ENCODE measurements around the gene FHAD1. TPM values are rescaled to one million over a fixed set of nuclear protein-coding genes. Genes with fewer than 3 reads are reported as not detected.

Gene FHAD1
- total RNA-seq, 1 experiment from 2014 or later, result 3.5 TPM

DNA sequence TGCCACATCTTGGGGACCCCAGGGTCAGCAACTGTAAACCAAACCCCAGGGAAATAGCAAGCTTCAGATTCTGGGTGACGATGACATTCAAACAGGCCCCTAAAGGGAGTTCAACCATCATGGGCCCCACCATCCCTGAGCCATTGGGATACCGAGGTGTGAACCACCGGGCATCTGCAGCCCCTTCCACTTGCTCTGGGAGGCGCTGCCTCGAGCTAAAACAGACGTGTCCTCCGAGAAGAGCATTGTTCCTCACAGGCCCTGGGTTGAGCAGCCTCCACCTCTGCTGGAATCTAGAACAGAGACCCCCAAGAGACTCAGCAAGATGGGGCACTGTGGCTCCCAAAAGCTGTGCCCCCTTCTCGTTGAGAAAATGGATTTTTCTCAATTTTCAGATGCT is 143.6 kb downstream of the FHAD1 start:
- RAD21 ChIA-PET (ENCODE audit: low non-redundant PET in 1 of 2, low total read pairs in 2 of 2, uncharacterized antibody in 2 of 2, unreplicated experiment in 2 of 2), result no interaction called here
- Histone ChIP-seq H3K79me2 (ENCODE audit: insufficient read depth, low read length) (no peaks in the 10 kb centered on the region), H3K9me3 (ENCODE audit: control insufficient read depth in 1 of 2, insufficient read depth in 1 of 2, low read depth in 1 of 2, low read length in 2 of 2) (no peaks in the 10 kb centered on the region), H3K36me3 (ENCODE audit: control insufficient read depth in 1 of 2, insufficient read depth in 2 of 2, low read length in 2 of 2) (no peaks in the 10 kb centered on the region), H3K9ac (ENCODE audit: low read length) (no peak overlapping the region), H3K4me2 (ENCODE audit: low read length) (no peak overlapping the region), H4K20me1 (ENCODE audit: insufficient read depth) (no peaks in the 10 kb centered on the region), H3K27me3 (ENCODE audit: insufficient read depth, low read length) (no peaks in the 10 kb centered on the region), H2AFZ (ENCODE audit: low read depth, low read length, poor library complexity, severe bottlenecking) (no peak overlapping the region), H3K27ac (ENCODE audit: low read depth, low read length) (no peak overlapping the region), H3K9me2 (ENCODE audit: insufficient read depth) (no peaks in the 10 kb centered on the region), H3K4me3 (replicated peaks in 1 of 2; ENCODE audit: low read depth in 1 of 2, low read length in 2 of 2) (no peak overlapping the region), H3K4me1 (ENCODE audit: control insufficient read depth in 1 of 2, insufficient read depth in 2 of 2, low read length in 2 of 2) (no peaks in the 10 kb centered on the region)
- no peak for DNase-seq (ENCODE audit: low read depth, low spot score)
- CTCF ChIA-PET, result no interaction called here
- BruUV-seq (replicated peaks), result no TSS peak
- TF ChIP-seq, protein P1, sequence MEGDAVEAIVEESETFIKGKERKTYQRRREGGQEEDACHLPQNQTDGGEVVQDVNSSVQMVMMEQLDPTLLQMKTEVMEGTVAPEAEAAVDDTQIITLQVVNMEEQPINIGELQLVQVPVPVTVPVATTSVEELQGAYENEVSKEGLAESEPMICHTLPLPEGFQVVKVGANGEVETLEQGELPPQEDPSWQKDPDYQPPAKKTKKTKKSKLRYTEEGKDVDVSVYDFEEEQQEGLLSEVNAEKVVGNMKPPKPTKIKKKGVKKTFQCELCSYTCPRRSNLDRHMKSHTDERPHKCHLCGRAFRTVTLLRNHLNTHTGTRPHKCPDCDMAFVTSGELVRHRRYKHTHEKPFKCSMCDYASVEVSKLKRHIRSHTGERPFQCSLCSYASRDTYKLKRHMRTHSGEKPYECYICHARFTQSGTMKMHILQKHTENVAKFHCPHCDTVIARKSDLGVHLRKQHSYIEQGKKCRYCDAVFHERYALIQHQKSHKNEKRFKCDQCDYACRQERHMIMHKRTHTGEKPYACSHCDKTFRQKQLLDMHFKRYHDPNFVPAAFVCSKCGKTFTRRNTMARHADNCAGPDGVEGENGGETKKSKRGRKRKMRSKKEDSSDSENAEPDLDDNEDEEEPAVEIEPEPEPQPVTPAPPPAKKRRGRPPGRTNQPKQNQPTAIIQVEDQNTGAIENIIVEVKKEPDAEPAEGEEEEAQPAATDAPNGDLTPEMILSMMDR (IDR thresholded peaks at IDR 0.05 in 2 of 3, conservative IDR thresholded peaks at IDR 0.05 in 1 of 3; ENCODE audit: borderline replicate concordance in 1 of 3, insufficient read depth in 1 of 3, low read depth in 2 of 3, low read length in 2 of 3), result peak in 2 of 3 experiments; percentile 14 to 32; a peak in 3 of 6 replicates
- no peak for TF ChIP-seq YY1 (IDR thresholded peaks at IDR 0.05; ENCODE audit: extremely low read depth, insufficient replicate concordance, low read depth, low read length)
- ATAC-seq, result no peak
- POLR2A ChIA-PET, result no interaction called here
- intact Hi-C loops (cut with micrococcal nuclease), result no loop called here

DNA sequence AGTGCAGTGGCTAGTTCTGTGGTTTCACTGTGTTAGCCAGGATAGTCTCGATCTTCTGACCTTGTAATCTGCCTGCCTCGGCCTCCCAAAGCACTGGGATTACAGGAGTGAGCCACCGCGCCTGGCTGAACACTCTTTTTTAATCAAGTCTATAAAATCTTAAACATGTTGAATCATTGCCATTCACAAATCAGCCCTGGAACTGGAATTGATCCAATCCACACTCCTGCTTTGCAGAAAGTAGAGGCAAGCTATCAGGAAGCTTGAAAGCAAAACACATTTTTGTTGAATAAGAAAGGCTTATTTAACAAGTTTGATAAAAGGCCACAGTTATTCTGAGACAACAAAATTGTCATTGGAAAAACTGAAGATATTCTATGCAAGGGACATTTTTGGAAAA is 144.3 kb downstream of the FHAD1 start:
- H3K27ac ChIP-seq (ENCODE audit: low read depth, low read length), result no peak overlapping the region
- POLR2A ChIA-PET, result no interaction called here
- RAD21 ChIA-PET (ENCODE audit: low non-redundant PET in 1 of 2, low total read pairs in 2 of 2, uncharacterized antibody in 2 of 2, unreplicated experiment in 2 of 2), result no interaction called here
- H3K79me2 ChIP-seq (ENCODE audit: insufficient read depth, low read length), result no peaks in the 10 kb centered on the region
- H4K20me1 ChIP-seq (ENCODE audit: insufficient read depth), result no peaks in the 10 kb centered on the region
- H3K9me2 ChIP-seq (ENCODE audit: insufficient read depth), result no peaks in the 10 kb centered on the region
- H3K4me3 ChIP-seq (replicated peaks in 1 of 2; ENCODE audit: low read depth in 1 of 2, low read length in 2 of 2), result no peak overlapping the region
- H3K36me3 ChIP-seq (ENCODE audit: control insufficient read depth in 1 of 2, insufficient read depth in 2 of 2, low read length in 2 of 2), result no peaks in the 10 kb centered on the region
- intact Hi-C loops (cut with micrococcal nuclease), result no loop called here
- DNase-seq (ENCODE audit: low read depth, low spot score), result no peak
- no peak overlapping the region for H2AFZ ChIP-seq (ENCODE audit: low read depth, low read length, poor library complexity, severe bottlenecking)
- no peak overlapping the region for H3K9ac ChIP-seq (ENCODE audit: low read length)
- no peaks in the 10 kb centered on the region for H3K4me1 ChIP-seq (ENCODE audit: control insufficient read depth in 1 of 2, insufficient read depth in 2 of 2, low read length in 2 of 2)
- H3K27me3 ChIP-seq (ENCODE audit: insufficient read depth, low read length), result no peaks in the 10 kb centered on the region
- ATAC-seq, result no peak
- no TSS peak for BruUV-seq (replicated peaks)
- H3K9me3 ChIP-seq (ENCODE audit: control insufficient read depth in 1 of 2, insufficient read depth in 1 of 2, low read depth in 1 of 2, low read length in 2 of 2), result no peaks in the 10 kb centered on the region
- CTCF ChIA-PET, result no interaction called here
- no peak overlapping the region for H3K4me2 ChIP-seq (ENCODE audit: low read length)
- TF ChIP-seq CBX3 (IDR thresholded peaks at IDR 0.05; ENCODE audit: low read depth) (no peak), TCF7L2 (IDR thresholded peaks at IDR 0.05; ENCODE audit: borderline replicate concordance, extremely low read depth, insufficient read depth, insufficient read length) (no peak)
- TF ChIP-seq, protein P2, sequence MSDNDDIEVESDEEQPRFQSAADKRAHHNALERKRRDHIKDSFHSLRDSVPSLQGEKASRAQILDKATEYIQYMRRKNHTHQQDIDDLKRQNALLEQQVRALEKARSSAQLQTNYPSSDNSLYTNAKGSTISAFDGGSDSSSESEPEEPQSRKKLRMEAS (IDR thresholded peaks at IDR 0.05), result no peak

Data from HCT116 (cell line).